Measurements from ENCODE around the gene METAP1D.
A peak's percentile ranks its signal among the peaks of the same experiment; 100 is the strongest.

DNA sequence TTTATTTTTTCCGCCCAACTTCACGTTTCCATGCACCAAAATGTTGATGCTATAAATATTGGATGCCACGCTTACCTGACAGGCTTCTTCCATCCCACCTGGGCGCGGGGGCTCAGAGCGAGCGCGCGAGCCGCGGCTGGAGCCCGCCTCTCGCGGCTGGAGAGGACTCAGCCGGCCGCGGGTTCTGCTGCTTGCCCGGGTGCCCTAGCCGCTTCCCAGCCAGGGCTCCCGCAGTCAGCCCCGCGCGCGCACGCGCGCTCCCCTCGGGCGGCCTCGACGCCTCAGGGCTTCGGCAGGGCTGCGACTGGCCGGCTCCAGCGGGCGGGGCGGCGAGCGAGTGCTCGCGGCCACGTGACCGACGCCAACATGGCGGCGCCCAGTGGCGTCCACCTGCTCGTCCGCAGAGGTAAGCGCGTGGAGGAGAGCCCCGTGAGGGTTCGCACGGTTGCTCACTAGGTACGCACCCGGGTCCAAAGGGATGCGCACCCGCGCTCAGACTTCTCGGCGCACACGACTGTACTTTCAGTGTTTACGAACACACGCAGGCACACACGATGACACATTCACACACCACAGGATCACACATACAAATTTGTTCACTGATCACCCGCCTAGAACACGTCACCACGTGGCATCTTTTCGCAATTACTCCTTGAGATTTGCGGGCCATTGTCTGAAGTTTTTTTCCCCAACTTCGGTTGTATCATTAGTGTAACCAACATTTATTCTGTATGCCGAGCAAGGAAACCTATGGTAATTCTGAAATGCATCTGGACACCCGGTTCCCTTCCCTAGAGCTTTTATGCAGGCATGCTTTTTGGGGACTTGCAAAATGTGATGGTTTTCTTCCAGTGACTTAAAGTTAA lies at the start of gene METAP1D:
- TF ChIP-seq, protein P1, sequence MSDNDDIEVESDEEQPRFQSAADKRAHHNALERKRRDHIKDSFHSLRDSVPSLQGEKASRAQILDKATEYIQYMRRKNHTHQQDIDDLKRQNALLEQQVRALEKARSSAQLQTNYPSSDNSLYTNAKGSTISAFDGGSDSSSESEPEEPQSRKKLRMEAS (IDR thresholded peaks at IDR 0.05) = peak; percentile 99
- no peak for TF ChIP-seq EP300 (IDR thresholded peaks at IDR 0.05; ENCODE audit: borderline replicate concordance)
- no peak for TF ChIP-seq CEBPB (IDR thresholded peaks at IDR 0.05)
- peak; percentile 99 for TF ChIP-seq YY1 (IDR thresholded peaks at IDR 0.05; ENCODE audit: low read depth)
- no peak for TF ChIP-seq NFIC (IDR thresholded peaks at IDR 0.05)
- TF ChIP-seq RAD21 (IDR thresholded peaks at IDR 0.05; ENCODE audit: low read depth) = no peak
- no peak for TF ChIP-seq EGR1 (IDR thresholded peaks at IDR 0.05)
- no peak for TF ChIP-seq FOXM1 (IDR thresholded peaks at IDR 0.05; ENCODE audit: borderline replicate concordance, low read depth)
- peak; percentile 72 for TF ChIP-seq TAF1 (IDR thresholded peaks at IDR 0.05; ENCODE audit: low read depth)
- TF ChIP-seq TCF12 (IDR thresholded peaks at IDR 0.05; ENCODE audit: low read depth) = no peak
- TF ChIP-seq, protein P2, sequence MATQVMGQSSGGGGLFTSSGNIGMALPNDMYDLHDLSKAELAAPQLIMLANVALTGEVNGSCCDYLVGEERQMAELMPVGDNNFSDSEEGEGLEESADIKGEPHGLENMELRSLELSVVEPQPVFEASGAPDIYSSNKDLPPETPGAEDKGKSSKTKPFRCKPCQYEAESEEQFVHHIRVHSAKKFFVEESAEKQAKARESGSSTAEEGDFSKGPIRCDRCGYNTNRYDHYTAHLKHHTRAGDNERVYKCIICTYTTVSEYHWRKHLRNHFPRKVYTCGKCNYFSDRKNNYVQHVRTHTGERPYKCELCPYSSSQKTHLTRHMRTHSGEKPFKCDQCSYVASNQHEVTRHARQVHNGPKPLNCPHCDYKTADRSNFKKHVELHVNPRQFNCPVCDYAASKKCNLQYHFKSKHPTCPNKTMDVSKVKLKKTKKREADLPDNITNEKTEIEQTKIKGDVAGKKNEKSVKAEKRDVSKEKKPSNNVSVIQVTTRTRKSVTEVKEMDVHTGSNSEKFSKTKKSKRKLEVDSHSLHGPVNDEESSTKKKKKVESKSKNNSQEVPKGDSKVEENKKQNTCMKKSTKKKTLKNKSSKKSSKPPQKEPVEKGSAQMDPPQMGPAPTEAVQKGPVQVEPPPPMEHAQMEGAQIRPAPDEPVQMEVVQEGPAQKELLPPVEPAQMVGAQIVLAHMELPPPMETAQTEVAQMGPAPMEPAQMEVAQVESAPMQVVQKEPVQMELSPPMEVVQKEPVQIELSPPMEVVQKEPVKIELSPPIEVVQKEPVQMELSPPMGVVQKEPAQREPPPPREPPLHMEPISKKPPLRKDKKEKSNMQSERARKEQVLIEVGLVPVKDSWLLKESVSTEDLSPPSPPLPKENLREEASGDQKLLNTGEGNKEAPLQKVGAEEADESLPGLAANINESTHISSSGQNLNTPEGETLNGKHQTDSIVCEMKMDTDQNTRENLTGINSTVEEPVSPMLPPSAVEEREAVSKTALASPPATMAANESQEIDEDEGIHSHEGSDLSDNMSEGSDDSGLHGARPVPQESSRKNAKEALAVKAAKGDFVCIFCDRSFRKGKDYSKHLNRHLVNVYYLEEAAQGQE (IDR thresholded peaks at IDR 0.05; ENCODE audit: low read depth) = no peak
- no peak for TF ChIP-seq ZBTB7A (IDR thresholded peaks at IDR 0.05; ENCODE audit: low read depth)
- TF ChIP-seq, protein P3, sequence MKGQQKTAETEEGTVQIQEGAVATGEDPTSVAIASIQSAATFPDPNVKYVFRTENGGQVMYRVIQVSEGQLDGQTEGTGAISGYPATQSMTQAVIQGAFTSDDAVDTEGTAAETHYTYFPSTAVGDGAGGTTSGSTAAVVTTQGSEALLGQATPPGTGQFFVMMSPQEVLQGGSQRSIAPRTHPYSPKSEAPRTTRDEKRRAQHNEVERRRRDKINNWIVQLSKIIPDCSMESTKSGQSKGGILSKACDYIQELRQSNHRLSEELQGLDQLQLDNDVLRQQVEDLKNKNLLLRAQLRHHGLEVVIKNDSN (IDR thresholded peaks at IDR 0.05) = peak; percentile 98
